ENCODE results near the gene ZBTB42. TPM values are rescaled to one million over a fixed set of nuclear protein-coding genes. Genes with fewer than 3 reads are reported as not detected.
A peak's percentile ranks its signal among the peaks of the same experiment; 100 is the strongest.

Gene ZBTB42
- total and polyA plus RNA-seq, 4 experiments from 2014 or later: 2.0 to 12.3 (median 6.9) TPM

GRCh38 chr14:104845834-104846441 lies 45.0 kb downstream of the ZBTB42 start:
- no peak overlapping the region for H3K27ac ChIP-seq (ENCODE audit: low read depth, low read length)
- H3K9me3 ChIP-seq (ENCODE audit: control insufficient read depth in 1 of 2, low read length in 2 of 2): no peaks in the 10 kb centered on the region
- ChIA-PET CTCF (ENCODE audit: partially characterized antibody) (no interaction called here), POLR2A (ENCODE audit: partially characterized antibody) (no interaction called here)
- no peaks in the 10 kb centered on the region for H3K36me3 ChIP-seq (ENCODE audit: insufficient read depth, low read length)
- DNase-seq: no peak
- Mint-ChIP-seq H3K9me3 (no peaks in the 10 kb centered on the region), H3K27me3 (peaks cover 33 to 37% of the 10 kb centered on the region in 2 donors), H3K27ac (peak overlapping the region in 1 of 7 donors; percentile 72), H3K4me1 (no peaks in the 10 kb centered on the region), H3K36me3 (no peaks in the 10 kb centered on the region), H3K4me3 (no peak overlapping the region)
- peaks cover 32% of the 10 kb centered on the region for H3K27me3 ChIP-seq (ENCODE audit: insufficient read depth, low read length)
- H3K4me1 ChIP-seq (ENCODE audit: insufficient read depth, low read length): peaks cover 5% of the 10 kb centered on the region
- H3K4me3 ChIP-seq (ENCODE audit: low read length in 2 of 2): no peak overlapping the region
- intact Hi-C loops (cut with micrococcal nuclease): no loop called here

GRCh38 chr14:104852280-104852663 lies 51.4 kb downstream of the ZBTB42 start:
- H3K27ac ChIP-seq (ENCODE audit: low read depth, low read length): no peak overlapping the region
- POLR2A ChIA-PET (ENCODE audit: partially characterized antibody): no interaction called here
- Mint-ChIP-seq H3K9me3 (peaks cover 0 to 2% (median 0%) of the 10 kb centered on the region in 8 donors), H3K27me3 (peaks cover 5 to 8% of the 10 kb centered on the region in 2 donors), H3K36me3 (no peaks in the 10 kb centered on the region), H3K4me3 (no peak overlapping the region), H3K27ac (no peak overlapping the region), H3K4me1 (no peaks in the 10 kb centered on the region)
- no peak for DNase-seq
- H3K4me3 ChIP-seq (ENCODE audit: low read length in 2 of 2): no peak overlapping the region
- H3K36me3 ChIP-seq (ENCODE audit: insufficient read depth, low read length): no peaks in the 10 kb centered on the region
- no peaks in the 10 kb centered on the region for H3K27me3 ChIP-seq (ENCODE audit: insufficient read depth, low read length)
- no peaks in the 10 kb centered on the region for H3K9me3 ChIP-seq (ENCODE audit: control insufficient read depth in 1 of 2, low read length in 2 of 2)
- CTCF ChIA-PET (ENCODE audit: partially characterized antibody): no interaction called here
- no peaks in the 10 kb centered on the region for H3K4me1 ChIP-seq (ENCODE audit: insufficient read depth, low read length)
- intact Hi-C loops (cut with micrococcal nuclease): no loop called here

Other genes with a start within 250 kb of the ZBTB42 start
- not detected for gene C14orf180, start 221.3 kb upstream of the ZBTB42 start, total RNA-seq
- not detected for gene C14orf180, start 221.3 kb upstream of the ZBTB42 start, polyA plus RNA-seq
- not detected for gene TMEM179, start 196.3 kb upstream of the ZBTB42 start, total RNA-seq
- not detected for gene TMEM179, start 196.3 kb upstream of the ZBTB42 start, polyA plus RNA-seq
- 10 to 100 TPM; 93.1 to 96.8 TPM for gene INF2, start 111.5 kb upstream of the ZBTB42 start, total RNA-seq
- 10 to 100 TPM in 1 of 2 donors, 1 to 10 TPM in 1; 4.0 to 11.6 TPM for gene INF2, start 111.5 kb upstream of the ZBTB42 start, polyA plus RNA-seq
- gene ADSS1, start 76.9 kb upstream of the ZBTB42 start, total RNA-seq: 1 to 10 TPM; 1.5 TPM
- 1 to 10 TPM in 1 of 2 donors, under 1 TPM in 1; 0.16 to 1.8 TPM for gene ADSS1, start 76.9 kb upstream of the ZBTB42 start, polyA plus RNA-seq
- gene SIVA1, start 48.0 kb upstream of the ZBTB42 start, total RNA-seq: 10 to 100 TPM; 69.3 to 80.2 TPM
- 100 to 1,000 TPM; 208 to 266 TPM for gene SIVA1, start 48.0 kb upstream of the ZBTB42 start, polyA plus RNA-seq
- gene AKT1, start 5.4 kb upstream of the ZBTB42 start, total RNA-seq: 10 to 100 TPM; 88.7 to 90.5 TPM
- gene AKT1, start 5.4 kb upstream of the ZBTB42 start, polyA plus RNA-seq: 10 to 100 TPM in 1 of 2 donors, 1 to 10 TPM in 1; 5.3 to 23.5 TPM
- gene CEP170B, start 64.2 kb downstream of the ZBTB42 start, total RNA-seq: 1 to 10 TPM; 3.0 to 3.8 TPM
- under 1 TPM in 1 of 2 donors, not detected in 1; 0.16 TPM for gene CEP170B, start 64.2 kb downstream of the ZBTB42 start, polyA plus RNA-seq
- gene PLD4, start 123.8 kb downstream of the ZBTB42 start, total RNA-seq: not detected
- gene PLD4, start 123.8 kb downstream of the ZBTB42 start, polyA plus RNA-seq: under 1 TPM in 1 of 2 donors, not detected in 1; 0.68 TPM
- under 1 TPM; 0.06 to 0.15 TPM for gene AHNAK2, start 177.3 kb downstream of the ZBTB42 start, total RNA-seq
- gene AHNAK2, start 177.3 kb downstream of the ZBTB42 start, polyA plus RNA-seq: not detected
- gene CLBA1, start 184.7 kb downstream of the ZBTB42 start, total RNA-seq: 1 to 10 TPM; 1.3 to 1.6 TPM
- 1 to 10 TPM; 1.2 to 1.3 TPM for gene CLBA1, start 184.7 kb downstream of the ZBTB42 start, polyA plus RNA-seq
- 10 to 100 TPM; 17.1 to 19.0 TPM for gene CDCA4, start 220.0 kb downstream of the ZBTB42 start, total RNA-seq
- gene CDCA4, start 220.0 kb downstream of the ZBTB42 start, polyA plus RNA-seq: 10 to 100 TPM; 18.7 to 20.9 TPM